H9 (cell line): ENCODE measurements around the gene COPRS. TPM values are rescaled to one million over a fixed set of nuclear protein-coding genes. Genes with fewer than 3 reads are reported as not detected.

ENCODE experiments used
- DNase-seq: peaks from one replicate; pipeline ENCODE4 v3.0.0-alpha.2; 2017
- H2AFZ ChIP-seq: one replicate; pipeline ENCODE4 v1.6.1; 2013; ENCODE audit warnings: mild to moderate bottlenecking, low read length, control low read depth, moderate library complexity
- H2AK5ac ChIP-seq: 2 replicates; pipeline ENCODE4 v1.6.1; 2013; ENCODE audit warnings: low read length, control low read depth, mixed read lengths; ENCODE audit not compliant: insufficient read length
- H2BK120ac ChIP-seq: one replicate; pipeline ENCODE4 v1.6.1; 2013; ENCODE audit warnings: low read depth, mild to moderate bottlenecking, low read length, control low read depth, inconsistent platforms; ENCODE audit not compliant: poor library complexity, severe bottlenecking
- H2BK12ac ChIP-seq: 2 replicates; pipeline ENCODE4 v1.6.1; 2013; ENCODE audit warnings: low read length, control low read depth, mixed read lengths, low read depth; ENCODE audit not compliant: insufficient read length
- H2BK15ac ChIP-seq: 2 replicates; pipeline ENCODE4 v1.6.1; 2013; ENCODE audit warnings: low read depth, low read length, control low read depth
- H2BK20ac ChIP-seq: one replicate; pipeline ENCODE4 v1.6.1; 2013; ENCODE audit warnings: low read depth, mild to moderate bottlenecking, low read length, control low read depth, inconsistent platforms; ENCODE audit not compliant: poor library complexity, severe bottlenecking
- H2BK5ac ChIP-seq: 2 replicates; pipeline ENCODE4 v1.6.1; 2013; ENCODE audit warnings: low read length, control low read depth, mixed read lengths; ENCODE audit not compliant: insufficient read length
- H3K14ac ChIP-seq: 2 replicates; pipeline ENCODE4 v1.6.1; 2013; ENCODE audit warnings: low read length, control low read depth; ENCODE audit not compliant: insufficient read depth
- H3K18ac ChIP-seq: 2 replicates; pipeline ENCODE4 v1.6.1; 2013; ENCODE audit warnings: low read depth, mild to moderate bottlenecking, mixed read lengths, low read length, control low read depth; ENCODE audit not compliant: insufficient read length
- H3K23ac ChIP-seq: 2 replicates; pipeline ENCODE4 v1.6.1; 2013; ENCODE audit warnings: low read length, control low read depth, mixed read lengths, low read depth; ENCODE audit not compliant: insufficient read length
- H3K23me2 ChIP-seq: 2 replicates; pipeline ENCODE4 v1.6.1; 2013; ENCODE audit warnings: low read depth, mild to moderate bottlenecking, mixed read lengths, low read length, control low read depth; ENCODE audit not compliant: insufficient read length, poor library complexity, severe bottlenecking
- H3K27ac ChIP-seq: 2 replicates; pipeline ENCODE4 v1.5.1; 2013; ENCODE audit warnings: low read length, control low read depth, mixed read lengths, low read depth; ENCODE audit not compliant: insufficient read length
- H3K27me3 ChIP-seq: 2 replicates; pipeline ENCODE4 v1.6.1; 2013; ENCODE audit warnings: low read length, control low read depth, inconsistent platforms; ENCODE audit not compliant: insufficient read depth
- H3K4ac ChIP-seq: 2 replicates; pipeline ENCODE4 v1.6.1; 2013; ENCODE audit warnings: low read depth, mild to moderate bottlenecking, control low read depth, inconsistent platforms, low read length, moderate library complexity
- H3K4me1 ChIP-seq: 2 replicates; pipeline ENCODE4 v1.6.1; 2013; ENCODE audit warnings: low read length, control low read depth, inconsistent platforms; ENCODE audit not compliant: insufficient read depth
- H3K4me2 ChIP-seq: 2 replicates; pipeline ENCODE4 v1.6.1; 2013; ENCODE audit warnings: low read length, control low read depth, mixed read lengths; ENCODE audit not compliant: insufficient read length, insufficient read depth
- H3K56ac ChIP-seq: 2 replicates; pipeline ENCODE4 v1.6.1; 2013; ENCODE audit warnings: low read depth, mild to moderate bottlenecking, mixed read lengths, low read length, control low read depth; ENCODE audit not compliant: insufficient read length
- H3K79me1 ChIP-seq: 2 replicates; pipeline ENCODE4 v1.6.1; 2013; ENCODE audit warnings: low read depth, mild to moderate bottlenecking, moderate library complexity, low read length, control low read depth, inconsistent platforms; ENCODE audit not compliant: insufficient read depth, poor library complexity, severe bottlenecking
- H3K79me2 ChIP-seq: 2 replicates; pipeline ENCODE4 v1.6.1; 2013; ENCODE audit warnings: low read length, control low read depth, inconsistent platforms; ENCODE audit not compliant: insufficient read depth
- H3K9ac ChIP-seq: 2 replicates; pipeline ENCODE4 v1.6.1; 2013; ENCODE audit warnings: low read length, control low read depth, mixed read lengths; ENCODE audit not compliant: insufficient read length; ENCODE audit errors: extremely low read depth
- H3K9me3 ChIP-seq: one replicate; pipeline ENCODE4 v1.6.1; 2013; ENCODE audit warnings: low read depth, low read length, inconsistent platforms; ENCODE audit not compliant: control insufficient read depth
- H3T11ph ChIP-seq: one replicate; pipeline ENCODE4 v1.6.1; 2013; ENCODE audit warnings: mild to moderate bottlenecking, low read length, control low read depth, inconsistent platforms
- H4K20me1 ChIP-seq: one replicate; pipeline ENCODE4 v1.6.1; 2013; ENCODE audit not compliant: control insufficient read depth, insufficient read length, insufficient read depth
- H4K5ac ChIP-seq: 2 replicates; pipeline ENCODE4 v1.6.1; 2013; ENCODE audit warnings: low read depth, mild to moderate bottlenecking, mixed read lengths, low read length, control low read depth; ENCODE audit not compliant: insufficient read length
- H4K8ac ChIP-seq: replicated peaks from 2 replicates; pipeline ENCODE4 v1.6.1; 2013; ENCODE audit warnings: low read length, control low read depth, mixed read lengths, low read depth; ENCODE audit not compliant: insufficient read length
- H4K91ac ChIP-seq: 2 replicates; pipeline ENCODE4 v1.6.1; 2013; ENCODE audit warnings: low read depth, mild to moderate bottlenecking, moderate library complexity, mixed read lengths, low read length, control low read depth; ENCODE audit not compliant: insufficient read length
- H3K27ac Mint-ChIP-seq, 3 experiments: 2 replicates in 2 of 3; 3 replicates in 1 of 3; pipeline ENCODE4 v1.8.0; 2020 to 2021; ENCODE audit warnings: mixed read lengths in 3 of 3, mild to moderate bottlenecking in 1 of 3, moderate library complexity in 1 of 3
- H3K27me3 Mint-ChIP-seq: 2 replicates; pipeline ENCODE4 v1.8.0; 2021; ENCODE audit warnings: low read depth, mild to moderate bottlenecking, moderate library complexity, mixed read lengths
- H3K36me3 Mint-ChIP-seq, 3 experiments: 2 replicates in 2 of 3; 3 replicates in 1 of 3; pipeline ENCODE4 v1.8.0; 2020 to 2021; ENCODE audit warnings: low read depth in 3 of 3, mixed read lengths in 3 of 3; ENCODE audit not compliant: insufficient read depth in 1 of 3
- H3K4me1 Mint-ChIP-seq, 2 experiments: 2 replicates each; pipeline ENCODE4 v1.8.0; 2020; ENCODE audit warnings: mixed read lengths in 2 of 2
- H3K4me3 Mint-ChIP-seq, 2 experiments: 2 replicates in 1 of 2; 3 replicates in 1 of 2; pipeline ENCODE4 v1.8.0; 2020 to 2021; ENCODE audit warnings: mild to moderate bottlenecking in 2 of 2, mixed read lengths in 2 of 2, moderate library complexity in 1 of 2
- H3K9me3 Mint-ChIP-seq, 2 experiments: 2 replicates in 1 of 2; 3 replicates in 1 of 2; pipeline ENCODE4 v1.8.0; 2020; ENCODE audit warnings: mild to moderate bottlenecking in 2 of 2, mixed read lengths in 2 of 2, moderate library complexity in 1 of 2
- CTCF ChIP-seq: fragments of 200-600 bp; sonication (generic); conservative IDR thresholded peaks from 3 replicates; pipeline ENCODE4 v1.8.0; 2021; ENCODE audit warnings: antibody characterized with exemption, mild to moderate bottlenecking
- WGBS: extraction: QIAGEN DNeasy Blood & Tissue Kit; methylation state at CpG from one replicate; pipeline ENCODE4 v1.1.7; 2013; ENCODE audit warnings: missing lambda C conversion rate, low lambda C conversion rate, mixed read lengths; ENCODE audit not compliant: insufficient read length; ENCODE audit errors: extremely low coverage; 5-methylcytosine and 5-hydroxymethylcytosine counted together
- total RNA-seq: library from RNA; stranded (reverse); gene quantifications from 2 replicates; pipeline ENCODE4 v1.2.1, GENCODE V29; 2021

Gene COPRS
- total RNA-seq, 1 experiment from 2014 or later: 43.8 TPM

GRCh38 chr17:31815212-31815730 is 43.8 kb downstream of the COPRS start:
- Histone ChIP-seq H3T11ph (no peak overlapping the region), H3K18ac (no peak overlapping the region), H2AK5ac (no peak overlapping the region), H3K23me2 (no peaks in the 10 kb centered on the region), H3K4me2 (no peak overlapping the region), H3K4ac (no peak overlapping the region), H4K20me1 (no peaks in the 10 kb centered on the region), H2BK5ac (no peak overlapping the region), H3K27ac (no peak overlapping the region), H3K9me3 (no peaks in the 10 kb centered on the region), H2BK120ac (no peak overlapping the region), H4K91ac (no peak overlapping the region), H2BK15ac (no peak overlapping the region), H3K14ac (no peak overlapping the region), H4K8ac (no peak overlapping the region), H3K4me1 (no peaks in the 10 kb centered on the region), H2AFZ (no peak overlapping the region), H3K9ac (no peak overlapping the region), H2BK12ac (no peak overlapping the region), H4K5ac (no peak overlapping the region), H2BK20ac (no peak overlapping the region), H3K27me3 (no peaks in the 10 kb centered on the region), H3K79me2 (no peaks in the 10 kb centered on the region), H3K23ac (no peak overlapping the region), H3K79me1 (no peaks in the 10 kb centered on the region), H3K56ac (no peak overlapping the region)
- H3K4me3 Mint-ChIP-seq: no peak overlapping the region
- TF ChIP-seq CTCF: no peak
- H3K27me3 Mint-ChIP-seq: no peaks in the 10 kb centered on the region
- no CpG with 5 or more reads among the region's 5 CpGs for WGBS
- no peaks in the 10 kb centered on the region for H3K4me1 Mint-ChIP-seq
- no peak for DNase-seq
- no peaks in the 10 kb centered on the region for H3K36me3 Mint-ChIP-seq
- 0 out of 5 replicates have a peak, but pooled peaks cover 0 to 2% of the 10 kb centered on the region in 2 experiments for H3K9me3 Mint-ChIP-seq
- H3K27ac Mint-ChIP-seq: no peak overlapping the region
